H1 (cell line): ENCODE results near the gene TMEM140.

ENCODE experiments used
- BACH1 ChIP-seq: IDR thresholded peaks from 2 replicates; pipeline ENCODE4 v1.6.1; 2012; ENCODE audit warnings: low read length, improper control_type of control experiment
- CHD1 ChIP-seq: IDR thresholded peaks from 2 replicates; pipeline ENCODE4 v1.6.1; 2012; ENCODE audit warnings: low read depth, low read length, improper control_type of control experiment
- CHD2 ChIP-seq: IDR thresholded peaks from 2 replicates; pipeline ENCODE4 v1.6.1; 2012; ENCODE audit warnings: low read length, improper control_type of control experiment
- EP300 ChIP-seq, 2 experiments: IDR thresholded peaks; 1 replicate in 1 of 2; 2 replicates in 1 of 2; pipeline ENCODE4 v1.6.1; 2011 to 2012; ENCODE audit warnings: low read depth in 2 of 2, low read length in 2 of 2, mild to moderate bottlenecking in 2 of 2, borderline replicate concordance in 1 of 2, inconsistent platforms in 1 of 2, moderate library complexity in 1 of 2
- GABPA ChIP-seq: IDR thresholded peaks from 2 replicates; pipeline ENCODE4 v1.6.1; 2011; ENCODE audit warnings: mild to moderate bottlenecking, low read length, moderate library complexity, borderline replicate concordance; ENCODE audit not compliant: insufficient read depth
- HDAC6 ChIP-seq: IDR thresholded peaks from one replicate; pipeline ENCODE4 v1.7.1; 2012; ENCODE audit warnings: low read depth, mild to moderate bottlenecking, inconsistent platforms, low read length, moderate library complexity
- POLR2AphosphoS5 ChIP-seq: IDR thresholded peaks from 2 replicates; pipeline ENCODE4 v1.6.1; 2011; ENCODE audit warnings: low read depth, low read length
- SIN3A ChIP-seq, 2 experiments: IDR thresholded peaks in 1 of 2; conservative IDR thresholded peaks in 1 of 2; 2 replicates each; pipeline ENCODE4 v1.6.1; 2011 to 2012; ENCODE audit warnings: low read length in 2 of 2, improper control_type of control experiment in 1 of 2, low read depth in 1 of 2, mild to moderate bottlenecking in 1 of 2
- SP1 ChIP-seq: IDR thresholded peaks from 2 replicates; pipeline ENCODE4 v1.6.1; 2011; ENCODE audit warnings: low read depth, low read length
- TBP ChIP-seq: IDR thresholded peaks from 2 replicates; pipeline ENCODE4 v1.6.1; 2011; ENCODE audit warnings: low read depth, low read length, improper control_type of control experiment
- ZNF274 ChIP-seq: IDR thresholded peaks from 2 replicates; pipeline ENCODE4 v1.7.0; 2012; ENCODE audit warnings: low read length, borderline replicate concordance; ENCODE audit errors: extremely low read depth
- TF ChIP-seq, protein P1 (sequence below): IDR thresholded peaks from 2 replicates; pipeline ENCODE4 v1.6.1; 2012; ENCODE audit warnings: low read length, inconsistent platforms
- TF ChIP-seq, protein P2 (sequence below), 3 experiments: IDR thresholded peaks; 1 replicate in 2 of 3; 2 replicates in 1 of 3; pipeline versions ENCODE4 v1.5.1 to v1.6.1; 2011; ENCODE audit warnings: low read length in 3 of 3, mild to moderate bottlenecking in 3 of 3, inconsistent platforms in 2 of 3, low read depth in 1 of 3, moderate library complexity in 1 of 3; ENCODE audit not compliant: insufficient read depth in 1 of 3; ENCODE audit errors: control extremely low read depth in 1 of 3

DNA sequence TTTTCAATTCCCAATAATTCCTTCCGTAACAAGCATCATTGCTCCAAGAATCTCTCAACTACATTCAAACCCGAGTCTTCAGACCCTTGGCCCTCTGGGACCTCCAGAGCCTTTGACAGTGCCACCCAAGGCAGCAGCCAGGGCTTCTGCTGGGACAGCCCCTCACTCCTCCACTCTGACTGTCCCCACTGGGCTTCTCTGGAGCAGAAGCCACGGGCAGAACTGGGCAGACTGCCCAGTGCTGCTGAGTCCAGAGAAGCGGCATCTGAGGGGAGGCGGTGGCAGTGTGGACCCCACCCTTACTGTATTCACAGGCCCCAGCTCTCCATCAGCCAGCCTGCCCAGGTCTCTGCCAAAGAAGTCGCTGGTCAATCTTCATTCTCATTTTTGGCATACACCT lies 13.8 kb downstream of the TMEM140 start:
- no peak for TF ChIP-seq POLR2AphosphoS5
- TF ChIP-seq, protein P1, sequence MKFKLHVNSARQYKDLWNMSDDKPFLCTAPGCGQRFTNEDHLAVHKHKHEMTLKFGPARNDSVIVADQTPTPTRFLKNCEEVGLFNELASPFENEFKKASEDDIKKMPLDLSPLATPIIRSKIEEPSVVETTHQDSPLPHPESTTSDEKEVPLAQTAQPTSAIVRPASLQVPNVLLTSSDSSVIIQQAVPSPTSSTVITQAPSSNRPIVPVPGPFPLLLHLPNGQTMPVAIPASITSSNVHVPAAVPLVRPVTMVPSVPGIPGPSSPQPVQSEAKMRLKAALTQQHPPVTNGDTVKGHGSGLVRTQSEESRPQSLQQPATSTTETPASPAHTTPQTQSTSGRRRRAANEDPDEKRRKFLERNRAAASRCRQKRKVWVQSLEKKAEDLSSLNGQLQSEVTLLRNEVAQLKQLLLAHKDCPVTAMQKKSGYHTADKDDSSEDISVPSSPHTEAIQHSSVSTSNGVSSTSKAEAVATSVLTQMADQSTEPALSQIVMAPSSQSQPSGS: no peak
- no peak for TF ChIP-seq CHD1
- TF ChIP-seq, protein P2, sequence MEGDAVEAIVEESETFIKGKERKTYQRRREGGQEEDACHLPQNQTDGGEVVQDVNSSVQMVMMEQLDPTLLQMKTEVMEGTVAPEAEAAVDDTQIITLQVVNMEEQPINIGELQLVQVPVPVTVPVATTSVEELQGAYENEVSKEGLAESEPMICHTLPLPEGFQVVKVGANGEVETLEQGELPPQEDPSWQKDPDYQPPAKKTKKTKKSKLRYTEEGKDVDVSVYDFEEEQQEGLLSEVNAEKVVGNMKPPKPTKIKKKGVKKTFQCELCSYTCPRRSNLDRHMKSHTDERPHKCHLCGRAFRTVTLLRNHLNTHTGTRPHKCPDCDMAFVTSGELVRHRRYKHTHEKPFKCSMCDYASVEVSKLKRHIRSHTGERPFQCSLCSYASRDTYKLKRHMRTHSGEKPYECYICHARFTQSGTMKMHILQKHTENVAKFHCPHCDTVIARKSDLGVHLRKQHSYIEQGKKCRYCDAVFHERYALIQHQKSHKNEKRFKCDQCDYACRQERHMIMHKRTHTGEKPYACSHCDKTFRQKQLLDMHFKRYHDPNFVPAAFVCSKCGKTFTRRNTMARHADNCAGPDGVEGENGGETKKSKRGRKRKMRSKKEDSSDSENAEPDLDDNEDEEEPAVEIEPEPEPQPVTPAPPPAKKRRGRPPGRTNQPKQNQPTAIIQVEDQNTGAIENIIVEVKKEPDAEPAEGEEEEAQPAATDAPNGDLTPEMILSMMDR (IDR thresholded peaks at IDR 0.05; ENCODE audit: control extremely low read depth in 1 of 3, insufficient read depth in 1 of 3, low read depth in 1 of 3, low read length in 3 of 3): no peak
- no peak for TF ChIP-seq EP300 (IDR thresholded peaks at IDR 0.05; ENCODE audit: borderline replicate concordance in 1 of 2, low read depth in 2 of 2, low read length in 2 of 2)
- no peak for TF ChIP-seq ZNF274
- TF ChIP-seq TBP: no peak
- no peak for TF ChIP-seq BACH1
- no peak for TF ChIP-seq GABPA
- TF ChIP-seq SP1: no peak
- TF ChIP-seq SIN3A (conservative IDR thresholded peaks at IDR 0.05 in 1 of 2, IDR thresholded peaks at IDR 0.05 in 1 of 2; ENCODE audit: low read depth in 1 of 2, low read length in 2 of 2): no peak
- TF ChIP-seq CHD2: no peak
- no peak for TF ChIP-seq HDAC6
